ENCODE data around the gene DDC.

DNA sequence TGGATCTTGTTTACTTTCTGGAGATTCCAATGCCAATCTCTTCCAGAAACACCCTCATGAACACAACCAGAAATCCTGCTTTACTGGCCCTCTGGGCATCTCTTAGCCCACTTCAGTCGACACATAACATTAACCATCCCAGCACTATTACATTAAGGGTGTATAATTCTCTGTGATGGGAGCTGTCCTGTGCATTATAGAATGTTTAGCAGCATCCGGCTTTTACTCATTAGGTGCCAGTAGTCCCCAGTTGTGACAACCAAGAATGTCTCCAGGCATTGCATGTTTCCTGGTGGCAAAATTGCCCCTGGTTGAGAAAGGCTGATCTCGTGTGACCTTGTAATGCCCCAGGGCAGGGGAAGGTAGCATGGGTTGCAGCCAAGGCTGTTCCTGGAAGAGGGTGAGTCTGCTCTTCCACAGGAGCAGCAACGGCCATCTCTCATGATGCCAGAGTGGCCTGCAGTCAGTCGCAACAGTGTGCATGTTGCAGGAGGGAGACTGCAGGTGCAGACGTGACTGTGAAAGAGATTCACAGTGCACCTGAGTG lies 2.6 kb upstream of the DDC start:
- TF ChIP-seq, protein P1, sequence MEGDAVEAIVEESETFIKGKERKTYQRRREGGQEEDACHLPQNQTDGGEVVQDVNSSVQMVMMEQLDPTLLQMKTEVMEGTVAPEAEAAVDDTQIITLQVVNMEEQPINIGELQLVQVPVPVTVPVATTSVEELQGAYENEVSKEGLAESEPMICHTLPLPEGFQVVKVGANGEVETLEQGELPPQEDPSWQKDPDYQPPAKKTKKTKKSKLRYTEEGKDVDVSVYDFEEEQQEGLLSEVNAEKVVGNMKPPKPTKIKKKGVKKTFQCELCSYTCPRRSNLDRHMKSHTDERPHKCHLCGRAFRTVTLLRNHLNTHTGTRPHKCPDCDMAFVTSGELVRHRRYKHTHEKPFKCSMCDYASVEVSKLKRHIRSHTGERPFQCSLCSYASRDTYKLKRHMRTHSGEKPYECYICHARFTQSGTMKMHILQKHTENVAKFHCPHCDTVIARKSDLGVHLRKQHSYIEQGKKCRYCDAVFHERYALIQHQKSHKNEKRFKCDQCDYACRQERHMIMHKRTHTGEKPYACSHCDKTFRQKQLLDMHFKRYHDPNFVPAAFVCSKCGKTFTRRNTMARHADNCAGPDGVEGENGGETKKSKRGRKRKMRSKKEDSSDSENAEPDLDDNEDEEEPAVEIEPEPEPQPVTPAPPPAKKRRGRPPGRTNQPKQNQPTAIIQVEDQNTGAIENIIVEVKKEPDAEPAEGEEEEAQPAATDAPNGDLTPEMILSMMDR (IDR thresholded peaks at IDR 0.05; ENCODE audit: low read depth, low read length): no peak
- TF ChIP-seq EZH2phosphoT487 (IDR thresholded peaks at IDR 0.05; ENCODE audit: low read depth): no peak
